Endothelial cell (in vitro differentiated cells): ENCODE data around the gene ARHGAP26. TPM values are rescaled to one million over a fixed set of nuclear protein-coding genes. Genes with fewer than 3 reads are reported as not detected.

ENCODE experiments used
- DNase-seq: peaks from one replicate; pipeline ENCODE4 v3.0.0; 2021; ENCODE audit warnings: low spot score
- H3K27ac Mint-ChIP-seq: one replicate; pipeline ENCODE4 v1.8.0; 2021; ENCODE audit warnings: mixed read lengths, inconsistent platforms; ENCODE audit not compliant: unreplicated experiment
- H3K27me3 Mint-ChIP-seq: one replicate; pipeline ENCODE4 v1.8.0; 2021; ENCODE audit warnings: mild to moderate bottlenecking, moderate library complexity, mixed read lengths, inconsistent platforms; ENCODE audit not compliant: unreplicated experiment
- H3K36me3 Mint-ChIP-seq: one replicate; pipeline ENCODE4 v1.8.0; 2021; ENCODE audit warnings: mild to moderate bottlenecking, low read depth, mixed read lengths, inconsistent platforms; ENCODE audit not compliant: unreplicated experiment
- H3K4me1 Mint-ChIP-seq: one replicate; pipeline ENCODE4 v1.8.0; 2021; ENCODE audit warnings: mild to moderate bottlenecking, mixed read lengths, inconsistent platforms; ENCODE audit not compliant: unreplicated experiment
- H3K4me3 Mint-ChIP-seq: one replicate; pipeline ENCODE4 v1.8.0; 2021; ENCODE audit warnings: mild to moderate bottlenecking, mixed read lengths, inconsistent platforms; ENCODE audit not compliant: unreplicated experiment
- H3K9me3 Mint-ChIP-seq: one replicate; pipeline ENCODE4 v1.8.0; 2021; ENCODE audit warnings: mixed read lengths, inconsistent platforms; ENCODE audit not compliant: unreplicated experiment
- CTCF ChIP-seq: fragments of 200-600 bp; sonication (generic); IDR thresholded peaks from one replicate; pipeline ENCODE4 v1.5.0; 2021; ENCODE audit warnings: antibody characterized with exemption; ENCODE audit not compliant: unreplicated experiment
- total RNA-seq: library from RNA; stranded (reverse); fragmentation: NEBNext Ultra II Directional; extraction: Animal tissue kit (Norgen Biotek cat#: 25700); gene quantifications from one replicate; pipeline ENCODE4 v1.2.1, GENCODE V29; 2021; ENCODE audit not compliant: unreplicated experiment

Gene ARHGAP26
- total RNA-seq, 1 donor from 2014 or later: 81.5 TPM

GRCh38 chr5:142860270-142860669, 90.1 kb downstream of the ARHGAP26 start:
- H3K4me3 Mint-ChIP-seq: no peak overlapping the region
- peaks cover 3% of the 10 kb centered on the region for H3K36me3 Mint-ChIP-seq
- TF ChIP-seq CTCF: no peak
- no peaks in the 10 kb centered on the region for H3K9me3 Mint-ChIP-seq
- no peak for DNase-seq
- peaks cover 13% of the 10 kb centered on the region for H3K27me3 Mint-ChIP-seq
- no peak overlapping the region for H3K27ac Mint-ChIP-seq
- H3K4me1 Mint-ChIP-seq: peaks cover 37% of the 10 kb centered on the region

GRCh38 chr5:142861011-142861410, 90.8 kb downstream of the ARHGAP26 start:
- peaks cover 13% of the 10 kb centered on the region for H3K27me3 Mint-ChIP-seq
- no peak for TF ChIP-seq CTCF
- H3K36me3 Mint-ChIP-seq: peaks cover 3% of the 10 kb centered on the region
- no peak for DNase-seq
- no peak overlapping the region for H3K4me3 Mint-ChIP-seq
- H3K27ac Mint-ChIP-seq: no peak overlapping the region
- peaks cover 42% of the 10 kb centered on the region for H3K4me1 Mint-ChIP-seq
- H3K9me3 Mint-ChIP-seq: no peaks in the 10 kb centered on the region

GRCh38 chr5:142862594-142862993, 92.4 kb downstream of the ARHGAP26 start:
- no peak for TF ChIP-seq CTCF

GRCh38 chr5:142863856-142864255, 93.7 kb downstream of the ARHGAP26 start:
- H3K27me3 Mint-ChIP-seq: peaks cover 8% of the 10 kb centered on the region
- no peak overlapping the region for H3K4me3 Mint-ChIP-seq
- DNase-seq: no peak
- TF ChIP-seq CTCF: no peak
- no peaks in the 10 kb centered on the region for H3K36me3 Mint-ChIP-seq
- no peaks in the 10 kb centered on the region for H3K9me3 Mint-ChIP-seq
- H3K4me1 Mint-ChIP-seq: peaks cover 45% of the 10 kb centered on the region
- no peak overlapping the region for H3K27ac Mint-ChIP-seq

More at GRCh38 chr5:142862594-142862993, 92.4 kb downstream of the ARHGAP26 start:
- Mint-ChIP-seq H3K4me3 (no peak overlapping the region), H3K9me3 (no peaks in the 10 kb centered on the region), H3K27me3 (peaks cover 12% of the 10 kb centered on the region), H3K4me1 (peaks cover 47% of the 10 kb centered on the region), H3K36me3 (peaks cover 3% of the 10 kb centered on the region), H3K27ac (no peak overlapping the region)
- DNase-seq: no peak

GRCh38 chr5:142864290-142865260, 94.4 kb downstream of the ARHGAP26 start:
- H3K27me3 Mint-ChIP-seq: peaks cover 6% of the 10 kb centered on the region
- no peaks in the 10 kb centered on the region for H3K9me3 Mint-ChIP-seq
- no peak overlapping the region for H3K27ac Mint-ChIP-seq
- H3K36me3 Mint-ChIP-seq: no peaks in the 10 kb centered on the region
- H3K4me1 Mint-ChIP-seq: peaks cover 45% of the 10 kb centered on the region
- DNase-seq: no peak
- H3K4me3 Mint-ChIP-seq: no peak overlapping the region
- TF ChIP-seq CTCF: no peak
